DND-41 (cell line): ENCODE data around the gene PKD1L1.

ENCODE experiments used
- EZH2 ChIP-seq: IDR thresholded peaks from 3 replicates; pipeline ENCODE4 v1.6.1; 2012; ENCODE audit warnings: borderline replicate concordance, low read depth, mild to moderate bottlenecking, moderate library complexity, low read length, inconsistent platforms; ENCODE audit not compliant: severe bottlenecking
- TF ChIP-seq, protein P1 (sequence below): IDR thresholded peaks from 2 replicates; pipeline ENCODE4 v1.5.1; 2012; ENCODE audit warnings: borderline replicate concordance, low read length, moderate library complexity, mild to moderate bottlenecking; ENCODE audit not compliant: poor library complexity, severe bottlenecking; ENCODE audit errors: extremely low read depth

DNA sequence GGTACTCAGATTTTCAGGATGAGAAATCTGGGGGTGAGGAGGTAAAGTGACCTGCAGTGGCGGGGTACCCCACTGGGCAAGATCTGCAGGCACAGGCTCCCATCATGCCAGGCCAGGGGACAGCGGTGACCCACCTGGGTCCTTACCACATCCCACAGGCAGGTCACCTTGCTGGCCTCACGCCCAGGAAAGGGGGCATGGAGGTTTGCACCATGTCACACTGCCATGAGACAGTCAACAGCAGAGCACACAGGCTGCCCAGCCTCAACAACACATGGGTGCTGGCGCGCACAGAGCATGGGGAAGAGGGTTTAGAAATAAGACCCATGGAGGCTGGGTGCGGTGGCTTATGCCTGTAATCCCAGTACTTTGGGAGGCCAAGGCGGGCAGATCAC lies 914 bp downstream of the PKD1L1 start:
- TF ChIP-seq EZH2 = no peak
- TF ChIP-seq, protein P1, sequence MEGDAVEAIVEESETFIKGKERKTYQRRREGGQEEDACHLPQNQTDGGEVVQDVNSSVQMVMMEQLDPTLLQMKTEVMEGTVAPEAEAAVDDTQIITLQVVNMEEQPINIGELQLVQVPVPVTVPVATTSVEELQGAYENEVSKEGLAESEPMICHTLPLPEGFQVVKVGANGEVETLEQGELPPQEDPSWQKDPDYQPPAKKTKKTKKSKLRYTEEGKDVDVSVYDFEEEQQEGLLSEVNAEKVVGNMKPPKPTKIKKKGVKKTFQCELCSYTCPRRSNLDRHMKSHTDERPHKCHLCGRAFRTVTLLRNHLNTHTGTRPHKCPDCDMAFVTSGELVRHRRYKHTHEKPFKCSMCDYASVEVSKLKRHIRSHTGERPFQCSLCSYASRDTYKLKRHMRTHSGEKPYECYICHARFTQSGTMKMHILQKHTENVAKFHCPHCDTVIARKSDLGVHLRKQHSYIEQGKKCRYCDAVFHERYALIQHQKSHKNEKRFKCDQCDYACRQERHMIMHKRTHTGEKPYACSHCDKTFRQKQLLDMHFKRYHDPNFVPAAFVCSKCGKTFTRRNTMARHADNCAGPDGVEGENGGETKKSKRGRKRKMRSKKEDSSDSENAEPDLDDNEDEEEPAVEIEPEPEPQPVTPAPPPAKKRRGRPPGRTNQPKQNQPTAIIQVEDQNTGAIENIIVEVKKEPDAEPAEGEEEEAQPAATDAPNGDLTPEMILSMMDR = no peak
